Stimulated activated CD4-positive, alpha-beta T cell treated with anti-CD3 and anti-CD28 coated beads, Interleukin-15, amount 100 ng/mL, for 1 hour (primary cell): ENCODE data around the gene ZNF442.
"Not testable (repeated sequence)": the region's sequence is repeated elsewhere in the genome, so short reads cannot be mapped to it uniquely, and the experiment has no call there.

Experiments used
- DNase-seq, 2 donors: peaks; one replicate each; pipeline ENCODE4 v3.0.0-alpha.2; 2020; ENCODE audit warnings: low read depth in 1 of 2, low spot score in 1 of 2

The ZNF442 gene

DNA sequence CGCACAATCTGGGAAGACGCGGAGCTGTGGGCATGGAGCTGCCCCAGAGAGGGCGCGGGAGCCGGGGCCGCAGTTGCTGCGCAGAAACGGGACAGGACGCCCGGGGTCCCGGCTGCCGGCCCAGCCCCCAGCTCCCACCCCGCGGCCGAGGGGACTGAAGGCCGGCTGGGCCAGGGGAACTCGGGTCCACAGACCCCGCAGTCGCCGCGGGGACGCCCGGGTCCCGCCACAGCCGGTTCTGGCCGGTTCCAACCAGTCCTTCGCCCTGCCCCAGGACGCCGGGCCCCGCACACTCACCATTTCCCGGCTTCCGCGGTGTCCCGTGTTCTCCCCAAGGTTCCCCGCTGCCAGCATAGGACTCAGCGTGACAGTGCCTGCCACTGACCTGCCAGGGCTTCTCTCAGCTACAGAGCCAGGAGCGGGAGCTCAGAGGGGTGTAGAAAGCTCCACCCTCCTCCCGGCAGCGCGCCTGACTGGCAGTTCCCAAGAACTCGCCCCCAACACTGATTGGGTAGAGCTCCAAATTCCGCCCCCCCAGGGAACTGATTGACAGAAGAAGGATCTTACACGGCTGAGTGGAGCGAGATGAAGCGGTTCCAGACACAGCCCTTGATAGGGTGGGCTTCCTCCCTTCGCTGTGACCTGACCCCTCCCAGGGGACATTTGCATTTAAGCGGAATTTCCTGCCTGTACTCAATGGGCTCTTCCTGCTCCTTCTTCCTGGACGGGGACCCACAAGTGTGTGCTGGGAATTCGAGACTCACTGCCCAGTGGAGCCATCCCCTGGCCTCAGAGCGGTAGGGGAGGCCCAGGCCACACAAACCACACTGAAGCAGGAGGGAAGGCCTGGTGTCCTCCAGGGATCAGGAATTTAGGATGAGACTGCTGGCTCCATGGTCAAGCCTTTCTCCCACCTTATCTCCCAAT, at the start of gene ZNF442:
TSS of gene ZNF442 (minus strand) at position 448 of the 927 bp plus-strand sequence. CDS start 2,052 bp downstream, outside the sequence.
- DNase-seq = peak; percentile 53 to 66

DNA sequence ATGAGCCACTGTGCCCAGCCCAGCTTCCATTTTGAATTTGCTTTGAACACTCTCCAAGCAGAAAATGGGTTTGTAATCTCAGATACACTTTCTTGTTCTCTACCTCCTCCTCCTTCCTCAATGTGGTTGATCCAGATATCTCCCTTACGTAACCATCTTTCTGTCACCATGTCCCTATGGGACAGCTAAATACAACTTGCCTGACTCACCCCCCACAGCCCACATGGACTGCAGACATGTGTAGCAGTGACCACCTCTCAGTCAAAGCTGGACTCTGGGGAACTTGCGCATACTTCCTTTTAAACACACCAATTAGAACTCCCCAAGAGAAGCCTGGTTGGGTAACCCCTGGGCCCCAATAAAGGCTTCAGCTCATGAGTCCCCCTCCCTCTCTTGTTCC, 46.4 kb upstream of the ZNF442 start:
- DNase-seq = no peak

DNA sequence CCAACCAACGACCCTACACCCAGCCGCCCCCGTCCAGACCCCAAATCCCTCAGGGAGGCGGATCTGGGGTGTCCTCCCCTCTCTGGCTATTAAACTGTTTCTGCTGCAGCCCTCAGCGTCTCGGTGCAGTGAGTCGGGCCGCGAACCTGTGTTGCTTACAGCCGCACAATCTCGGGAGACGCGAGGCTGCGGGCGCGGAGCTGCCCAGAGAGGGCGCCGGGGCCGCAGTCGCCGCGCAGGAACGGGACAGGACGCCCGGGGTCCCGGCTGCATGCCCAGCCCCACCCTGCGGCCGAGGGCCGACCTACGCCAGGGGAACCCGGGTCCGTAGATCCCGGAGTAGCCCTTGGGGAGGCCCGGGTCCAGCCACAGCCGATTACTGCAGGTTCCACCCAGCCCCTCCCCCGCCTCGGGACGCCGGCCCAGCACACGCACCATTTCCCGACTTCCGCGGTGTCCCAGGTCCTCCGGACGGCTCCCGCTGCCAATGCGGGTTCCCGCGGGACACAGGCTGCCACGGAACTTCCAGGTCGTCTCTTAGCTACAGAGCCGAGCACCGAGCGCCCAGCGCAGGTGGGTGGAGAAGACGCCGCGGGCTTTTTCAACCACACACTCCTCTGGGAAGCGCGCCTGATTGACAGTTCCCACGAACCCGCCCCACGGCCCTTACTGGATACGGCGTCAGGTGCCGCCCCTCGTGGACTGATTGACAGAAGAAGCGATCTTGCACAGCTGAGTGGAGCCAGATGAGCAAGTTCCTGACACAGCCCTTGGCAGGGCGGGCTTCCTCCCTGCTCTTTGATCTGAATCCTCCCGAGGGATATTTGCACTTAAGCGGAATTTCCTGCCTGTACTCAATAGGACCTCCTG, 35.4 kb upstream of the ZNF442 start, which contains the start of gene ZNF799:
TSS of gene ZNF799 (minus strand) at position 639 of the 870 bp plus-strand sequence. CDS start at position 438, 201 bp downstream.
- peak; percentile 59 to 70 for DNase-seq

DNA sequence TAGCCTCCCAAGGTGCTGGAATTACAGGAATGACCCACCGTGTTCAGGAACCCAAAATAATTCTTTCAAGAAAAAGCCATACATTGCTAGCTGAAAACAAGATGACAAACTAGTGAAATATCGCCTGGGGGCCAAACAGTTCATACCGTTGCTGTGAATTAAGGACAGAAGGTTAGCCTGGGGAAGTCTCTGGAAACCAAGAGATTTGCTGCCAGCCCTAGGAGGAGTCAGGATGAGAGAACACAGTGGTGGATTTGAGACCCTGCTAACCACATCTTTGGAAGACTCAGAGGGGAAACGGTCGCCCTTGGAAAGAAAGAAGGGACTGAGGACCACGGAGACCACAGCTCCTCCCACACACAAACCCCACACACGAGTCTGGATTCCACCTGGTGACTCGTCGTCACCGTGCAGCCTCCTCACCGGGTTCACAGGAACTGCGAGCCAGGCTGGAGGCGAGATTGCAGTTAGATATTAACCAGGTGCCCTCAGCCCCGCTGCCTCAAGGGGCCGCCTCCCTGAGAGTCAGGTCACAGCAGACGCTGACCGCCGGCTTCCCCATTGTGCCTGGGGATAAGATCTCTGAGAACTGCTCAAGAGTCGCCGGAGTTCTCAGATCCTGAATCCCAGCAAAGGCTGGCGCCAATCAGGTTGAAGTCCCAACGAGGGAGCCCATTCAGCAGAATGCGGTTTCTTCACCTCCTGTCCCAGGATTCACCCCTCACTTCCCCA, 34.6 kb upstream of the ZNF442 start:
- DNase-seq = not testable (repeated sequence)

DNA sequence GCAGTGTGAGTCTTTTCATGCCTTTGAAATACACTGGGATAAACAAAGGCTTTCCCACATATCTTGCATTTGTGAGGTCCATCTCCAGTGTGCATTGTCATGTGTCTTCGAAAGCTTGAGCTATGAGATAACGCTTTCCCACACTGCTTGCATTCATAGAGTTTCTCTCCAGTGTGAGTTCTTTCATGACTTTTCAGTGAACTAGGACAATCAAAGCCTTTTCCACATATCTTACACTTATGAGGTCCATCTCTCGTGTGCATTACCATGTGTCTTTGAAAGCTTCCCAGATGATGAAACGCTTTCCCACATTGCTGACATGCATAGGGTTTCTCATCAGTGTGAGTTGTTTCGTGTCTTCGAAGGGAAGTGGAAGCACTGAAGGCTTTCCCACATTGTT, 25.7 kb upstream of the ZNF442 start:
- not testable (repeated sequence) for DNase-seq

DNA sequence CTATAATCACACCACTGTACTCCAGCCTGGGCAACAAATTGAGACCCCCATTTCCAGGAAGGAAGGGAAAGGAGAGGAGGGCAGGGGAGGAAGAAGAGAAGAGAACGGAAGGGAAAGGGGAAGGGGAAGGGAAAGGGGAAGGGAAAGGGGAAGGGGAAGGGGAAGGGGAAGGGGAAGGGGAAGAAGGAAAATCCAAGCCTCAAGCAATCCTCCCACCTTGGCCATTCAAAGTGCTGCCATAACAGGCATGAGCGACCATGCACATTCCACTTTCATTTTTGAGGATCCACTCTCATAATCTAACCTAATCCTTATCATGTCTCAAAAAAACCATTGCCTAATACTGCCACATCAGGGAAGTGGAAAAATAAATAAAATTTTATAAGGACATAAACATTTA, 20.9 kb upstream of the ZNF442 start:
- DNase-seq = not testable (repeated sequence)

DNA sequence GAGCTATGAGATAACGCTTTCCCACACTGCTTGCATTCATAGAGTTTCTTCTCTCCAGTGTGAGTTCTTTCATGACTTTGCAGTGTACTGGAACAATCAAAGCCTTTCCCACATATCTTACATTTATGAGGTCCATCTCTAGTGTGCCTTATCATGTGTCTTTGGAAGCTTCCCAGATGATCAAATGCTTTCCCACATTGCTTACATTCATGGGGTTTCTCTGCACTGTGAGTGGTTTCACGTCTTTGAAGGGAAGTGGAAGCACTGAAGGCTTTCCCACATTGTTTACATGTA, 14.9 kb upstream of the ZNF442 start:
- no peak for DNase-seq

DNA sequence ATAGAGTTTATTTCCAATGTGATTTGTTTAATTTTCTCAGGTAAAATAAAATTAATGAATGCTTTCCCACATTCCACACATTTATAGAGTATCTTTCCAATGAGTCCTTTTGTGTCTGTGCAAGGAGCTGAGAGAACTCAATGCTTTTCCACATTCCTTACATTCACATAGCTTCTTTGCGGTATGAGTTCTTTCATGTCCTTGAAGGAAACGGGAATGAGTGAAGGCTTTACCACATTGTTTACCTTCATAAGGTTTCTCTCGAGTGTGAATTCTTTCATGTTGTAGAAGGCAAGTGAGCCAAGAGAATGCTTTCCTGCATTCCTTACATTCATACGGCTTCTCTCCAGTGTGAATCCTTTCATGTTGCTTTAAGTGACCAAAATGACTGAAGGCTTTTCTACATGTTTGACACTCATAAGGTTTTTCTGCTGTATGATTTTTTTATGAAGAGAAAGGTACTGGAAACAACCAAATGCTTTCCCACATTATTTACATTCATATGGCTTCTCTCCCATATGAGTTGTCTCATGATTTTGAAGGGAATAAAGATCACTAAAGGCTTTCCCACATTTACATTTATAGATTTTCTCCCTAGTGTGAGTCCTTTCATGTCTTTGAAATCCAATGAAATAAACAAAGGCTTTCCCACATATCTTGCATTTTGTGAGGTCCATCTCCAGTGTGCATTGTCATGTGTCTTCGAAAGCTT, 14.4 kb upstream of the ZNF442 start:
- DNase-seq = no peak

DNA sequence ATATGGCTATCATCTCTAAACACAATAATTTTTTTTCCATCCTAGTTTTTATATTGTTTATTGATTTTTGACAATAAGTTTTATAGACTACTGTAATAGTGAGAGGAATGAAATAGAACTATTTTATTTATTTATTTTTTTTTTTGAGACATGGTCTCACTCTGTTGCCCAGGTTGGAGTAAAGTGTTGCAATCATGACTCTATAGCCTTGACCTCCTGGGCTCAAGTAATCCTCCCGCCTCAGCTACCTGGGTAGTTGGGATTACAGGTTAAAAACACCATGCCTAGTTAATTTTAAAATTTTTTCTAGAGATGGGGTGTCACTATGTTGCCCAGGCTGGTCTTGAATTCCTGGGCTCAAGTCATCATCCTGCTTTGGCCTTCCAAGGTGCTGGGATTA, 8.5 kb upstream of the ZNF442 start:
- DNase-seq = no peak

DNA sequence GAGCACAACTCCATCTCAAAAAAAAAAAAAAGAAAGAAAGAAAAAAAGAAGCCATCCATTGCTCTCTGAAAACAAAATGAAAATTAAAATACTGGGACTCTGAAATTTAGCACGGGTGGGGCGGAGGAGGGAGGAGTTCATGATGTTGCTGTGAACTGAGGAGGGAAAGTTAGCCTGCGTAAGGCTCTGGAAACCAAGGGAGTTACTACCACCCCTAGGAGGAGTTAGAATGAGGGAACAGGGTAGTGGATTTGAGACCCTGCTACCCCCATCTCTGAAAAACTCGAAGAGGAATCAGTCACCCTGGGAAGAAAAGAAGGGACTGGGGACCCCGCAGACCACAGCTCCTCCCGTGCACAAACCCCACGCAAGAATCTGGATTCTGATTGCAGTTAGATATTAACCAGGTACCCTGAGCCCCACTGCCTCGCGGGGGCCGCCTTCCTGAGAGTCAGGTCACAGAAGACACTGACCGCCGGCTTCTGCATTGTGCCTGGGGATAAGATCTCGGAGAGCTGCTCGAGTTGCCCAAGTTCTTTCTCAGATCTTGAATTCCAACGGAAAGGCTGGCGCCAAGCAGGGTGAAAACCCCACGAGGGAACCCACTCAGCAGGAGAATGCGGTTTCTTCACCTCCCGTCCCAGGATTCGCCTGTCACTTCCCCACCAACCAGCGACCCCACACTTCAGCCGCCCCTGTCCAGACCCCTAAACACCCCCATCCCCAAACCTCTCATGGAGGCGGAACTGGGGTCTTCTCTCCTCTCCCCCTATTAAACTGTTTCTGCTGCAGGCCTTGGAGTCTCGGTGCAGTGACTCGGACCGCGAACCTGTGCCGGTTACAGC, 870 bp downstream of the ZNF442 start:
- DNase-seq = no peak

DNA sequence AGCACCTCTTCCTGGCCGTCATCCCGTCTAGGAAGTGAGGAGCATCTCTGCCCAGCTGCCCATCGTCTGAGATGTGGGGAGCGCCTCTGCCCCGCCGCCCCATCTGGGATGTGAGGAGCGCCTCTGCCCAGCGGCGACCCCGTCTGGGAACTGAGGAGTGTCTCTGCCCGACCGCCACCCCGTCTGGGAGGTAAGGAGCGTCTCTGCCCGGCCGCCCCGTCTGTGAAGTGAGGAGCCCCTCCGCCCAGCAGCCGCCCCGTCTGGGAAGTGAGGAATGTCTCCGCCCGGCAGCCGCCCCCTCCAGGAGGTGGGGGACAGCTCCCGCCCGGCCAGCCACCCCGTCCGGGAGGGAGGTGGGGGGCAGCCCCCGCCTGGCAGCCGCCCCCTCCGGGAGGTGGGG, 3.2 kb downstream of the ZNF442 start:
- DNase-seq = not testable (repeated sequence)

DNA sequence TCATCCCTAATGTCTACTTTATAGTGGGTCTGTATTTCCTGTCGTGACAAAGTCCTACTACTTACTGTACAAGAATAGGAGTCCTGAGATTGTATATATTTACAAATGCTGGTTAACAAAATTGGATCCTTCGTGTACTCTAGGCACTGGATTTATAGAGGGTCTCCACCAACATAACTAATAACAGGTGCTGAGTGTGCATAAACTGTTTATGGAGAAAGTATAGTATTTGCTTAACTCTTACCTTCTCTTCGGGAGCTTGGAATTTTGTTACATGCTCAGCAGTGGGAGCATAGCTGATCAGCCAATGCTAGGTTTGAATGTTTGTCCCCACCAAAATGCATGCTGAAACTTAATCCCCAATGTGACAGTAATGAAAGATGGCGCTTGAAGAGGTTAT, 12.1 kb downstream of the ZNF442 start:
- no peak for DNase-seq

DNA sequence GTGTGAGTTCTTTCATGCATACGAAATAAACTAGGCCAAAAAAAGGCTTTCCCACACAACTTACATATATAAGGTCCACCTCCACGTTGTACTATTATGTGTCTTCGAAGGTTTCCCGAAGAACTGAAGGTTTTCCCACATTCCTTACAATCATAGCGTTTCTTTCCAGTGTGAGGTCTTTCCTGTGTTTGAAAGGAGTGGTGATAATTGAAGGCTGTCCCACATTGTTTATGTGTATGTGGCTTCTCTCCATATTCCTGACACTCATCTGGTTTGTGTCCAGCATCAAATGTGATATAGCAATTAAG, 14.6 kb downstream of the ZNF442 start:
- DNase-seq = no peak

DNA sequence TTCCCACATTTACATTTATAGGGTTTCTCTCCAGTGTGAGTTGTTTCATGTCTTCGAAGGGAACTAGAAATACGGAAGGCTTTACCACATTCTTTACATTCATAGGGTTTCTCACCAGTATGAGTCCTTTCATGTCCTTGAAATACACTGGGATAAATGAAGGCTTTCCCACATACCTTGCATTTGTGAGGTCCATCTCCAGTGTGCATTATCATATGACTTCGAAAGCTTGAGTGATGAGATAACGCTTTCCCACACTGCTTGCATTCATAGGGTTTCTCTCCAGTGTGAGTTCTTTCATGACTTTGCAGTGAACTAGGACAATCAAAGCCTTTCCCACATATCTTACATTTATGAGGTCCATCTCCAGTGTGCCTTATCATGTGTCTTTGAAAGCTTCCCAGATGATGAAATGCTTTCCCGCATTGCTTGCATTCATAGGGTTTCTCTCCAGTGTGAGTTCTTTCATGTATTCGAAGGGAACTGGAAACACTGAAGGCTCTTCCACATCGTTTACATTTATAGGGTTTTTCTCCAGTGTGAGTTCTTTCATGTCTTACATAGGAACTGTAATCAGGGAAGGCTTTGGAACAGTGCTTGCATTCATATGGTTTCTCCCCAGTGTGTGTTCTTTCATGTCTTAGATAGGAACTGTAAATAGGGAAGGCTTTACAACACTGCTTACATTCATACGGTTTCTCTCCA, 15.1 kb downstream of the ZNF442 start:
- DNase-seq = no peak

DNA sequence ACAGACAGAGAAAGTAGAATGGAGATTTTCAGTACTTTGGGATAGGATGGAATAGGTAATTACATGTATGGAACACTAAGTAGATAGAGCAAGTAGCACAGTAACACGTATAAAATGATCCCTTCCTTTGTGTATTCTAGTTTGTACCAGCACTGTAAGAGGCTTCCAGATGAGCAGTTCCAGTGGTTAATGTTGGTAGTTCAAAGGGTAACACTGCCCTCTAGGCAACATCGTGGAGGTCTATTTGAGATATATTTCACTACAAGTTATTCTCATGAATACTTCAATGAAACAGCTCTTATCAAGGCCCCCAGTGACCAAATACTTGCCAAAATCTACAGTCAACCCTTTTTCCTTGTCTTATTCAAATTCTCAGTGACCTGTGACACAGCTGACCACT, 18.6 kb downstream of the ZNF442 start:
- DNase-seq = no peak

DNA sequence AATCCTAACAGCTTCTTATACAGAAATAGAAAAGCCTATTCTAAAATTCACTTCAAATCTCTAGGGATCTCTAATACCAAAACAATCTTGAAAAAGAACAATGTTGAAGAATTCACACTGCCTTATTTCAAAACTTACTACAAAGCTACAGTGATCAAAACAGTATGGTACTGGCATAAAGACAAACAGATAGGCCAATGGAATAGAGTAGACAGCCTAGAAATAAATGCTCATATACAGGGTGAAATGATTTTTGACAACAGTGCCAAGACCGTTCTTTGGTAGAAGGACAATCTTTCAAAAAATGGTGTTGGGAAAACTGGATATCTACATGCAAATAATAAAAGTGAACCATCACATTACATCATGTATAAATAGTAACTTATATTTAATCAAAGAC, 20.3 kb downstream of the ZNF442 start:
- no peak for DNase-seq

DNA sequence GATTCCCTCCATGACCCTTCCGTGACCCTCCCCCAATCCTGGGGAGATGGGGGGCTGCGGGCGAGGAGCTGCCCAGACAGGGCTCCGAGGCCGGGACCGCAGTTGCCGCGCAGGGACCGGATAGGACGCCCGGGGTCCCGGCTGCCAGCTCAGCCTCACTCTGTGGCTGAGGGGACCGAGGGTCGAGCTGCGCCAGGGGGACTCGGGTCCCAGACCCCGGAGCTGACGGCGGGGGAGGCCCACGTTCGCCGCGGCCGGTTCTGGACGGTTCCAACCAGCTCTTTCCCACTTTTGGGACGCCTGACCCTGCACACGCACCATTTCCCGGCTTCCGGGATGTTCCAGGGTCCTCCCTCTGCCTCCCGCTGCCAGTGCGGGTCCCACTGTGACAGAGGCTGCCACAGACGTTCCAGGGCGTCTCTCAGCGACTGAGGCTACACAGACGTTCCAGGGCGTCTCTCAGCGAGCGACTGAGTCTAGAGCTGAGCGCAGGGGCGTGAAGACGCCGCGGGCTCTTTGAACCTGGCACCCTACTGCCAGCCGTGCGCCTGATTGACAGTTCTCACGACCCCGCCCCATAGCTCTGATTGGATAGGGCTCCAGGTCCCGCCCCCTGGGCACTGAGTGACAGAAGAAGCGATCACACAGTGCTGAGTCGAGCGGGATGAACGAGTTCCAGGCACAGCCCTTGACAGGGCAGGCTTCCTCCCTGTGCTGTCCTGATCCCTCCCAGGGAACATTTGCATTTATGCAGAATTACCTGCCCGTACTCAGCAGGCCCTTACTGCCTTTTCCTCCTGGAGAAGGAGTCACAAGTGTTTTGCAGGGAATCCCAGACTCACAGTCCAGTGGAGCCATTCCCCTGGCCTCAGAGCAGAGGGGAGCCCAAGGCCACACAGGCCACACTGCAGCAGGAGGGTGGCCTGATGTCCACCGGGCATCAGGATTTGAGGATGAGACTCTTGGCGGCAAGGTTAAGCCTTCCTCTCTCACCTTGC, 32.0 kb downstream of the ZNF442 start, which contains the start of gene ZNF563:
TSS of gene ZNF563 (minus strand) at position 472 of the 998 bp plus-strand sequence. CDS start at position 321, 151 bp downstream.
- DNase-seq = peak; percentile 95 to 98
